HG03280 (cell line): ENCODE data around the gene TMEM161B.
"Not testable (repeated sequence)": the region's sequence is repeated elsewhere in the genome, so short reads cannot be mapped to it uniquely, and the experiment has no call there.

ENCODE experiments used
- ATAC-seq: cut with Tn5 transposase; IDR thresholded peaks from one replicate; pipeline ENCODE4 v1.9.1; 2021; ENCODE audit warnings: mild to moderate bottlenecking, moderate library complexity; ENCODE audit not compliant: unreplicated experiment

The TMEM161B gene

GRCh38 chr5:88188458-88189132, 80.0 kb downstream of the TMEM161B start:
- no peak for ATAC-seq

- no peak for ATAC-seq
Measured at GRCh38 chr5:88183255-88183654, 85.4 kb downstream of the TMEM161B start.

GRCh38 chr5:88177486-88177885, 91.2 kb downstream of the TMEM161B start:
- not testable (repeated sequence) for ATAC-seq

- no peak for ATAC-seq
Measured at GRCh38 chr5:88172847-88173758, 95.5 kb downstream of the TMEM161B start.

GRCh38 chr5:88159591-88159990, 109.1 kb downstream of the TMEM161B start:
- no peak for ATAC-seq

GRCh38 chr5:88158056-88158455, 110.6 kb downstream of the TMEM161B start:
- no peak for ATAC-seq

- no peak for ATAC-seq
Measured at GRCh38 chr5:88154891-88155290, 113.8 kb downstream of the TMEM161B start.

- no peak for ATAC-seq
Measured at GRCh38 chr5:88150747-88151146, 117.9 kb downstream of the TMEM161B start.

GRCh38 chr5:88145611-88146467, 122.8 kb downstream of the TMEM161B start:
- ATAC-seq: no peak

- no peak for ATAC-seq
Measured at GRCh38 chr5:88145221-88145610, 123.4 kb downstream of the TMEM161B start.
